ENCODE data around the gene HS3ST3A1. TPM values are rescaled to one million over a fixed set of nuclear protein-coding genes. Genes with fewer than 3 reads are reported as not detected.

HS3ST3A1 gene
- total RNA-seq, 2 experiments from 2014 or later: 0.22 to 1.2 TPM

DNA sequence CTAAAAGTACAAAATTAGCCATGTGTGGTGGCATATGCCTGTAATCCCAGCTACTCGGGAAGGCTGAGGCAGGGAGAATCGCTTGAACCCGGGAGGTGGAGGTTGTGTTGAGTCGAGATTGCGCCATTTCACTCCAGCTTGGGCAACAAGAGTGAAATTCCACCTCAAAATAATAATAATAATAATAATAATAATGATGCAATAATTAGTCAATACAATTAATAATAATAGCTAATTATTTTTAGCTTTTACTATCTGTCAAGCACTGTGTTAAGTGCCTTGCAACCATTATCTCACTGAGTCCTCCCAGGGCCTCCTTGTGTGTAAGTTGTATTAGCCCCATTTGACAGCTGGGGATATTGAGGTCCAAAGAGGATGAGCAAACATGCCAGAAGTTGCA is 14.3 kb upstream of the HS3ST3A1 start:
- no peaks in the 10 kb centered on the region for H3K27me3 ChIP-seq (ENCODE audit: control insufficient read depth in 1 of 2, insufficient read depth in 2 of 2, low read length in 2 of 2)
- H3K9me3 Mint-ChIP-seq: peaks cover 5% of the 10 kb centered on the region
- H3K27ac ChIP-seq (ENCODE audit: low read depth in 1 of 2, low read length in 2 of 2): no peak overlapping the region
- intact Hi-C loops (cut with DNase I, micrococcal nuclease): no loop called here
- no peaks in the 10 kb centered on the region for H3K4me1 ChIP-seq (ENCODE audit: insufficient read depth, low read length)
- no peaks in the 10 kb centered on the region for H3K4me1 Mint-ChIP-seq (ENCODE audit: low read depth)
- H3K36me3 Mint-ChIP-seq (ENCODE audit: low read depth): no peaks in the 10 kb centered on the region
- no peaks in the 10 kb centered on the region for H3K36me3 ChIP-seq (ENCODE audit: insufficient read depth, low read length)
- ChIA-PET POLR2A (no interaction called here), CTCF (no interaction called here)
- H3K4me3 ChIP-seq (ENCODE audit: low read length): no peak overlapping the region
- H3K4me3 Mint-ChIP-seq: no peak overlapping the region
- H3K27me3 Mint-ChIP-seq: peaks cover 15% of the 10 kb centered on the region
- no peak overlapping the region for H3K27ac Mint-ChIP-seq
- no peaks in the 10 kb centered on the region for H3K9me3 ChIP-seq (ENCODE audit: control insufficient read depth in 1 of 2, insufficient read depth in 1 of 2, low read length in 2 of 2)
- ATAC-seq (ENCODE audit: poor library complexity) (no peak), DNase-seq (no peak)
- TF ChIP-seq, protein P1, sequence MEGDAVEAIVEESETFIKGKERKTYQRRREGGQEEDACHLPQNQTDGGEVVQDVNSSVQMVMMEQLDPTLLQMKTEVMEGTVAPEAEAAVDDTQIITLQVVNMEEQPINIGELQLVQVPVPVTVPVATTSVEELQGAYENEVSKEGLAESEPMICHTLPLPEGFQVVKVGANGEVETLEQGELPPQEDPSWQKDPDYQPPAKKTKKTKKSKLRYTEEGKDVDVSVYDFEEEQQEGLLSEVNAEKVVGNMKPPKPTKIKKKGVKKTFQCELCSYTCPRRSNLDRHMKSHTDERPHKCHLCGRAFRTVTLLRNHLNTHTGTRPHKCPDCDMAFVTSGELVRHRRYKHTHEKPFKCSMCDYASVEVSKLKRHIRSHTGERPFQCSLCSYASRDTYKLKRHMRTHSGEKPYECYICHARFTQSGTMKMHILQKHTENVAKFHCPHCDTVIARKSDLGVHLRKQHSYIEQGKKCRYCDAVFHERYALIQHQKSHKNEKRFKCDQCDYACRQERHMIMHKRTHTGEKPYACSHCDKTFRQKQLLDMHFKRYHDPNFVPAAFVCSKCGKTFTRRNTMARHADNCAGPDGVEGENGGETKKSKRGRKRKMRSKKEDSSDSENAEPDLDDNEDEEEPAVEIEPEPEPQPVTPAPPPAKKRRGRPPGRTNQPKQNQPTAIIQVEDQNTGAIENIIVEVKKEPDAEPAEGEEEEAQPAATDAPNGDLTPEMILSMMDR (IDR thresholded peaks at IDR 0.05): no peak

DNA sequence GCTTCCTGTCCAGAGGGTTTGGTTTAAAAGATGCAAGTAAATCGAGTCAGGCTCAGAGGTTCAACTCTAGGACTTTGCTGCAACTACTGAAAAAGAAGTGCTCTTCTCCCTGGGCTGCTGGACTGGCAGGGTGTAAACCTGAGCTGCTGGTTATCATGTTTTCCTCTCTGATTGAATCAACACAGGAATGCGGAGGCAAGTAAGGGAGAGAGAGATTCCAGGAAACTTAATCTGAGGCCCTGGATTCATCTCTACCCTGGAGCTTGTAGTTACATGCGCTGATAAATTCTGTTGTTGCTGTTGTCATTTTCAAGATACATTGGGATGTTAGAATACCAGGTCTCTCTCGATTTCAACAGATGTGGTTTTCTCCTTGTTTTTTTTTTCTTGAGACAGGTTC is 8.2 kb upstream of the HS3ST3A1 start:
- no peaks in the 10 kb centered on the region for H3K4me1 Mint-ChIP-seq (ENCODE audit: low read depth)
- TF ChIP-seq, protein P1 (IDR thresholded peaks at IDR 0.05): no peak

DNA sequence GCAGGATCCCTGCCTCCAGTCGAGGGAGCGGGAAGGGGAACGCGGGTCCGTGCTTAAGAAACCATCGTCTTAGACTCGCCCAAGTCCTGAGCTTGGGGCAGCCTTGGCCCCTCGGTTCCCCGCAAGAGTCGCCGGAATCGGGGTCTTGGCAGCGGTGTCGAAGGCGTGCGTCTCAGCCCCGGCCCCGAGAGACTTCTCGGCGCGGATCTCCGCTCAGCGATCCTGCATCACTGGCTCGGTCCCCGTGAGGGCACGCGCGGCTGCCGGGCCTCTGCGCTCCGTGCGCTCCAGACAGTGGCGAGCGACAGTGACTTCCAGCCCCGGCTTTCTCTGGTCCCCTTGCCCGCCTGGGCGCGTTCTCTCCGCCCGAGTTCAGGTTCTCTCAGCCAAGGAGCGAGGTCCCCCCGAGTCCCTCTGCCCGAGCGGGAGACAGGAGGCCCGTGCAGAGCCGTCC is 380 bp downstream of the HS3ST3A1 start:
- DNase-seq (peak in 1 of 14 experiments; percentile 7), ATAC-seq (ENCODE audit: poor library complexity) (no peak)
- H3K36me3 Mint-ChIP-seq (ENCODE audit: low read depth): no peaks in the 10 kb centered on the region
- CTCF ChIA-PET: no interaction called here
- intact Hi-C loops (cut with DNase I, micrococcal nuclease): no loop called here
- POLR2A ChIA-PET: no interaction called here
- no peak overlapping the region for H3K27ac ChIP-seq (ENCODE audit: low read depth in 1 of 2, low read length in 2 of 2)
- peak overlapping the region; percentile 24 for H3K4me3 ChIP-seq (ENCODE audit: low read length)
- no peak overlapping the region for H3K4me3 Mint-ChIP-seq
- peaks cover 70% of the 10 kb centered on the region for H3K27me3 Mint-ChIP-seq
- peaks cover 13% of the 10 kb centered on the region for H3K4me1 Mint-ChIP-seq (ENCODE audit: low read depth)
- TF ChIP-seq, protein P1 (IDR thresholded peaks at IDR 0.05): no peak
- H3K27ac Mint-ChIP-seq: no peak overlapping the region
- no peaks in the 10 kb centered on the region for H3K9me3 Mint-ChIP-seq
- H3K36me3 ChIP-seq (ENCODE audit: insufficient read depth, low read length): no peaks in the 10 kb centered on the region
- H3K4me1 ChIP-seq (ENCODE audit: insufficient read depth, low read length): peaks cover 13% of the 10 kb centered on the region
- H3K27me3 ChIP-seq (ENCODE audit: control insufficient read depth in 1 of 2, insufficient read depth in 2 of 2, low read length in 2 of 2): peaks cover 35 to 51% of the 10 kb centered on the region in 2 experiments
- no peaks in the 10 kb centered on the region for H3K9me3 ChIP-seq (ENCODE audit: control insufficient read depth in 1 of 2, insufficient read depth in 1 of 2, low read length in 2 of 2)

More for the DNA sequence above, 8.2 kb upstream of the HS3ST3A1 start:
- ATAC-seq (ENCODE audit: poor library complexity) (no peak), DNase-seq (no peak)
- CTCF ChIA-PET: no interaction called here
- H3K36me3 ChIP-seq (ENCODE audit: insufficient read depth, low read length): no peaks in the 10 kb centered on the region
- no peak overlapping the region for H3K4me3 ChIP-seq (ENCODE audit: low read length)
- no peaks in the 10 kb centered on the region for H3K4me1 ChIP-seq (ENCODE audit: insufficient read depth, low read length)
- H3K27ac Mint-ChIP-seq: no peak overlapping the region
- peaks cover 5% of the 10 kb centered on the region for H3K9me3 Mint-ChIP-seq
- POLR2A ChIA-PET: no interaction called here
- no peaks in the 10 kb centered on the region for H3K27me3 ChIP-seq (ENCODE audit: control insufficient read depth in 1 of 2, insufficient read depth in 2 of 2, low read length in 2 of 2)
- H3K4me3 Mint-ChIP-seq: no peak overlapping the region
- no peaks in the 10 kb centered on the region for H3K36me3 Mint-ChIP-seq (ENCODE audit: low read depth)
- H3K27ac ChIP-seq (ENCODE audit: low read depth in 1 of 2, low read length in 2 of 2): no peak overlapping the region
- peaks cover 26% of the 10 kb centered on the region for H3K27me3 Mint-ChIP-seq
- intact Hi-C loops (cut with DNase I, micrococcal nuclease): no loop called here
- no peaks in the 10 kb centered on the region for H3K9me3 ChIP-seq (ENCODE audit: control insufficient read depth in 1 of 2, insufficient read depth in 1 of 2, low read length in 2 of 2)
